ENCODE measurements around the gene DNAI1.

DNAI1 gene

DNA sequence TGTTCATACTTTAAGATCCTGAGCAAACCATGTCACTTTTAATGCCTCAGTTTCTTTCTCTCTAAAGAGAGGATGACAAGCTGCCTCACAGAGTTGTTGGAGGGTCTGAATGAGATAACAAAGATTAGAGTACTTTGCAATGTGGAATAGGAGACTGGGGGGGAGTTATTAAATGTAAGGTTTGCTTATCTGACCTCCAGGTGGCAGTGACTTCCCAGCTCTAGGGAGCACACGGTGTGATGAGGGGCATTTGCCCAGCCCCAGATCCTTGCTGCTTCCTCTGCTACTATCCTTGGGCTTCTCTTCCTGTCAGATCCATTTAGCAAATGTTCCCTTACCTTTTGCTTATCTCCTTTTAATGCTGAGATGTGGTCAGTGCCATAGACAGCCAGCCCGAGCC is 33.4 kb downstream of the DNAI1 start:
- DNase-seq, result no peak

DNA sequence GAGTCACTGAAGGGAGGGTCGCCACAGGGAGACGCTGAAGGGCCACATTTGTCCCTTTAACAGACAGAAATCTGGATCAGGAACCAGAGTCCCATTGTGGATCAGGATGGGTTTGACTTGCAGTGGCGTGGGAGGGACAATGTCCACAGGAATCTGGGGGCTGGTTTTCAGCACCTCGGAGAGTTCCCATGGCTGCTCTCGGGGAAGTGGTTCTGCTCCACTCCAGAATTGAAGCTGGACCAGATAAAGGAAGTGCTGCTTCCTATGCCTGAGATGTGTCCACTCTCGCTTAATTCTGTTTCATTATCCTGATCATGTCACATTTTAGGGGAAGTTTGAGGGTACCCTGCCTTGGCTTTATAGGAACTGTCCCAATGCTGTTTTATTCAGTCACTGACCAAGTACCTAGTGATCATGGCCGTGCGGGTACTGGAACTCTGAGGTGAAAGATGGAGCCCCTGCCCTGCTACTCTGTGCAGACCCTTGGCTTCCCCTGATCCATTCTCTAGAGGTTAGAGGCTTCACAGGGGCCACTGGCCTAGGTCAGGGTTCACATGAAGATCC is 35.4 kb downstream of the DNAI1 start:
- no peak for DNase-seq

DNA sequence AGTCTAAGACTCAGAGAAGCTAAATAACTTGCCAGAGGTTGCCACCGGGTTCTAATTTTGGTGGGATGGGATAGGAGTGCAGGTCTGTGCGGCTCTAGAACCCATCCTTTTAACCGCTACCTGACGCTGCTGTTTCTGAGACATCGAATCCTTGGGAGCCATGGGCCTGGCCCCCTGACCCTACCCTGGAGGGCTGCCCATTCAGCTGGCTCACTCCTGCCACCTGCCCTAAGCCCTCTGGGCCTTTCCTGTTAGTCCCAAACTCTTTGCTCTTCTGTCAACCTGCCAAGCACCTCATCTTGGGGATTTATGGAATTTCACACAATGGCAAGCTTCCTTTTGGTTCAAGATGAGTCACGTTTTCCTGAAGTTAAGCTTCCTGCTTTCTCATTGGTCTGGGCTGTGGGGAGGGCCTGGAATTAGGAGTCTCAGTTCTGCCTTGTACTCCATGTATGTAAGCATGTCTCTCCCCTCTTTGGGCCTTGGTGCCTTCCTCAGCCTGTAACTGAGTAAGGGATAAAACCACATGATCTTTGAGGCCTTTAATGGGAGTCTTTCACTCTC is 37.6 kb downstream of the DNAI1 start:
- DNase-seq, result no peak

DNA sequence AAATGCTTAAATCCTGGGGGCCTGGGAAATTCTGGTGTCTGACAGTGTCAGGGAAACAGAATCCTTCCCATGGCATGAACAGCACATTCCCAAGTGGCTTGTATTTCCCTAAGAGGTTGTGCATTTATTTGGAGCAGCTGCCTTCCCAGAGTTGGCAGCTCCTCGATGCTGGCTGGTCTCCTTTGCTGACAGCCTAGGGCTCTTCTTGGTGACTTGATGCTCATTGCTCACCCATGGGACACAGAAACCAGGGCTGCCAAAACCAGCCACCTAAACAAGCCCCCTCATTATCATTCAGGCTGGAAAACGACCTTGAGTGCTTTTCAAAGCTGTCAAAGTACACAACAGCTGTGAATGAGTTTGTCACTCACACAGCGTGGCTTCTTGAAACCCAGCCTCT is 39.9 kb downstream of the DNAI1 start:
- no peak for DNase-seq

DNA sequence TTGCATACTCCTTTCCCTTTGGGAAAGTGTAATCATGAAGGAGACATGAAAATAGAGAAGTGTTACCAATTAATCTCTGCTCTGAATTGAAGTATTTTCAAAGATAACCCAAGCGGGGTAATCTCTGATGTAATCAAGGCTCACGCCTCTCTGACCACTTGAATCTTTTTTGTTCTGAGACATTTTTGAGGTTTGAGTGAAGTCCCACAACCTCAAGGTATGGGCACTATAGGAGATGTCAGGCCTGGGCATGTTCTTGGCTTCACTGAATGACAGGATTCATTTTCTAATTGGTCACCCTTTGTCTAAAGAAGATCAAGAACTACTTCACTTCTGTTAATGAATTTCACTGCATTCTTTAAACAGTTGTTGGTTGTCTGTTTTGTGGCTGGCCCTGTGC is 40.5 kb downstream of the DNAI1 start:
- DNase-seq, result no peak

DNA sequence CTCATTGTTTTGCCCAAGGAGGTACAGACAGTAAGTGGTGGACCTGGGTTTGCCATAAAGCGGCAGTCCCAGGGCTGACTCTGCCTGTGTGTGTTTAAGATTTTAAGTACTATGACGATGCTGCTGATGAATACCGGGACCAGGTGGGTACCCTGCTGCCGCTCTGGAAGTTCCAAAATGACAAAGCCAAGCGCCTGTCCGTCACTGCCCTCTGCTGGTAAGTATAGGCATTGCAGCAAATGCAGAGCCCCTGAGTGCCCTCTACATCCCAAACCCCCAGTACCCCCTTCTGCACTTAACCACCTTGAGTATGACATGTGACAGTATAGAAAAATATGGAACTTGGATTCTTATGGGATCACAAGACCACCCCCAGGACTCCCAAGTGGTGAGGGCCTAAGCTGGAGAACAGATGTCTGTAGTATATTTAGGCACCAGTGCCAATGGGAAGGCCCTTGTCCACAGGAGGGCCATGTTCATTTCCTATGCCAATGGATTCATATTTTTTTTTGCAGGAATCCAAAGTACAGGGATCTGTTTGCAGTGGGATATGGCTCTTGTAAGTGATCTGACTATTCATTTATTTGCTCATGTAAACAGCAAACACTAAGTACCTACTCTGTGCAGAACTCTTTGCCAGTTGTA is 42.1 kb downstream of the DNAI1 start:
- no peak for DNase-seq

DNA sequence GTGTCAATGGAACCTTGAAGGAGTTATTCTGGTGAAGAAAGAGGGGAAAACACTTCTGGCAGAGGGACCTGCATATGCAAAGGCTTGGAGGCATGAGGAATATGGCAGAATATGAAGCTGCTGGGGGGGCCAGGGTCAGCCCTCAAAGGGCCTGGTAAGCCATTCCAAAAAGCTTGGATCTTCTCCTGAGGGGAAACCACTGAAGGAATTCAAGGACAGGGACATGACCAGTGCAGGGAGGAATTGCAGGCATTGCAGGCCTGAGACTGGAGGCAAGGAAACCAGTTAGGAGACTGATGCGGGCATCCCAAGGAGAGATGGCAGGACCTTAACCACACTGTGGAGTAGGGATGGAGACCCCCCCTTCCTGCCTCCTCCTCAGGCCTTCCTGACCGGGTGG is 42.8 kb downstream of the DNAI1 start:
- DNase-seq, result no peak

DNA sequence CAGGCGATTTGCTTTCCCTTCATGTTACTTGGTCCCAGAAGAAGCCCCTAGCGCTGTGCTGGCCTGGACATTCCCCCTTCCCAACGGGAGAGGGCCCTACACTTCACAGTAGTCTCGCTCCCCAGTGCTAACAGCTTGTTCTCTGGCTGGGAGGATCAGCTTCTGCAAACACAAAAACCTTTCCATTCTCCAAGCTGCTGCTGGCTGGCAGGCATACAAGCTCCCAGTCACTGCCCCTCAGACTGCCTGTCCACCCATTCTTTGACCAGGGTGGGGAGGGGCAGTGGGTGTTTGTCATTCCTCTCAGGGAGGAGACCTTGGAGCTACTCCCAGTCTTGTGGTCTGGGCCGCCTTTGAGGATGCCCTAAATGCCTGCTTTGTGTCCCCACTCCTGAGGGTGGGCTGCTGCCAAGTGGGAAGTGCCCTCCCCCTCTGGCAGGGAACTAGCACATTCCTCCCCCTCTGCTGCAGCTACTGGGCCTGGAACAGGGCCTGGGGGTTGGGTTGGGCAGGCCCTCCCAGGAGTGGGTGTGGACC is 43.4 kb downstream of the DNAI1 start:
- no peak for DNase-seq

DNA sequence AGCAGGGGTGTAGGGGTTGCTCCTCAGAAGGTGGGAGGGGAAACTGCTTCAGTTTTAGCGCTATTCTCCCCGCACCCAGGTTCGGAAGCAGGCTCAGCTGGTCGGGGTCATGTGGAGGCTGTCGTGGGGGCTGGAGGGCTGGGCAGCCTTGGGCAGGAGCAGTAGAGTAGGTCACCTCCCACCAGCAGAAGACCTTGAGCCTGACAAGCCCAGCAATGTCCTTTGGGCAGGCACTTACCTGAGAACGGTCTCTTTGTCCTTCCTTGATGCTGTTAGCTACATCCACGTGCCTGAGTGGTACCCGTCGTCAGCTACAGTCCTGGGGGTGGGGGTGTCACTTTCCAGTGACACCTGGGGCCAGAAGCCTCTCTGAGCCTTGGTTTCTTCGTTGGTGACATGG is 43.9 kb downstream of the DNAI1 start:
- DNase-seq, result no peak

DNA sequence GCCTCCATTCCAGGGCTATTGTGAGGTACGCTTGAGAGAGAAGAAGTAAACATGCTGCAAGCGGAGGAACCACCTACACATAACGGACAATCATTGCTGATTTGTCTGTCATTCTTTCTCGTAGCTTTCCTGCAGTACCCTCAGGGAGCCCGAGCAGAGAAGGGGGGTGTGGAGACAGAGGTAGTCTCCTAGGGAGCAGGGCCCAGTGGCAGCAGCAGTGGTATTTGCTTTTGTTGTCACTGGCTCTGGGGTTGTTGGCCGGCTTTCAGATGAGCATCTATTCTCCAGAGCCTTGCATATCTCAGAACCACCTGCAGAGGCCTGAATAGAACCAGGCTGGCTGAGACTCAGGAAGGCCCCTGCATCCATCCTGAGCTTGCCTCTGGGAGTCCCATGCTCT is 44.3 kb downstream of the DNAI1 start:
- no peak for DNase-seq

DNA sequence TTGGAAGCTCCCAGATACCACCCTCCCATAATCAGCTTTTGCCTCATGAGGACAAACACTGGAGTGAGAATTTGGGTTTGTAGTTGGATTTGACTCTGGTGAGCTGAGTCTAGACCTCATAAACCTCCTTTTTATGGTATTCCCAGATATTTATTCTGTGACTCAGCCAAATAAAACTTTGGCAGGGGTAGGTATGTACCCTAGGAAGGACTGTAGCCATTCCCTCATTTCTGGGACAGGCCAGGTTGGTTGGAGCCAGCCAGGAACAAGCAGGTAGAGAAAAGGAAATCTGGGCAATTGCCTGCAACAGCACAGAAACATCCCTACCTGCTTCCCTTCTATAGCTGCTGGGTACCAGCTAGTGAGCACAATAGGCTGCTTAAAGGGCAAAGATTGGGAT is 44.8 kb downstream of the DNAI1 start:
- DNase-seq, result no peak

DNA sequence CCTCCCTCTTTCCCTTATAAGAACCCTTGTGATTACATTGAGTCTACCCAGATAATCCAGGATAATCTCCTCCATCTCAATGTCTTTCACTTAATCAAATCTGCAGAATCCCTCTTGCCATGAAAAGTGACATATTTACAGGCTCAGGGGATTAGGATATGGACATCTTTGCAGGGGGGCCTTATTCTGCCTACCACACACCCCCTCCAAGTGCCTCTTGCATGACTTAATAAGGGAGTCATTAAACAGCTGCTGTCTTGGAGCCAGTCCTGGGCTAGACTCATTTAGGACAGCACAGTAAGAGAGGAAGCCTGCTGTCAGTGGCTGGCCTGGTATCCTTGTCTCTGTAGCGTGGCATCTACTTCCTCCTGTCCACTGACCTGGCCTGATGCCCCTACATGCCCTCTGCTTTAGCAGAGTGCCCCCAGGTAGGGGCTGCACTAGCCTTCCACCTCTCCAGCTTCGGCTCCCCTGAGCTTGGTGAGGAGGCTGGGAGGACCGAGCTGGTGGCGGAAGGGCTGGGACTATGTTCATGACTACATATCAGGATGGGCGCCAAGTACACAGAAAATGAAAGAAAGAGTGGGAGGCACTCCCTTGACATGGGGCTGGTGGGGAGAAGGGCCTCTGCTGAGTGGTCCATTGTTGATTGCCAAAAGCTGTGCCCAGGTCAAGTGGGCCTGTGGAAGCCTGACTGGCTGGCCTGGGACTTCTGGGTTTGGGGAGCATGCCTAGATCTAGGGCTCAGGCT is 46.9 kb downstream of the DNAI1 start:
- no peak for DNase-seq

DNA sequence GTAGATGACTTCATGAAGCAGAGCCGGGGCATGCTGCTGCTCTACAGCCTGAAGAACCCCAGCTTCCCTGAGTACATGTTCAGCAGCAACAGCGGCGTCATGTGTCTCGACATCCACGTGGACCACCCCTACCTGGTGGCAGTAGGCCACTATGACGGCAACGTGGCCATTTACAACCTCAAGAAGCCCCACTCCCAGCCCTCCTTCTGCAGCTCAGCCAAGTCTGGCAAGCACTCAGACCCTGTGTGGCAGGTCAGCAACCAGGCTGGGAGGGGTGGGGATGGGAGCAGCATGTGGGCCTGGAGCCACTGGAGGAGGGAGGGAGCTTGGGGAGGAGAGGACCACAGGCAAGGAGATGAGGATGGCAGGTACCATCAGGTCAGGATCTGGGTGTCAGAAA is 48.0 kb downstream of the DNAI1 start:
- DNase-seq, result no peak

DNA sequence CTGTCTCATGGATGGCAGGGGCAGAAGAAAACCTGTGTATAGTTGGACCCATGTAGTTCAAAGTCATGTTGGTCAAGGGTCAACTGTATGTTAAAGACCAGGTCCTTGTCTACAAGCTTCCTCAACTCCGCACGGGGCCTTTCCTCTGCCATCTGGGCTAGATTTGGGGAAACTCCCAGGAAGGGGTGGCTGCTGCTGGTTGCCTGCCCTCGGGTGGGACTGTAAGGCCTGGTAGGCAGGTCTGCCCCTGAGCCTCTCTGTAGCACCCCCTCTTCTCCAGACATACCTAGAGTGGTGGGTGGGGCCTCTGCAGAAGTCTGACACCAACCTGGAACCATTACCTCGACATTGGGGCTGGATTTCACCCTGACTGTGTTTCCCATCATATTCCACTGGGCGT is 49.0 kb downstream of the DNAI1 start:
- no peak for DNase-seq

DNA sequence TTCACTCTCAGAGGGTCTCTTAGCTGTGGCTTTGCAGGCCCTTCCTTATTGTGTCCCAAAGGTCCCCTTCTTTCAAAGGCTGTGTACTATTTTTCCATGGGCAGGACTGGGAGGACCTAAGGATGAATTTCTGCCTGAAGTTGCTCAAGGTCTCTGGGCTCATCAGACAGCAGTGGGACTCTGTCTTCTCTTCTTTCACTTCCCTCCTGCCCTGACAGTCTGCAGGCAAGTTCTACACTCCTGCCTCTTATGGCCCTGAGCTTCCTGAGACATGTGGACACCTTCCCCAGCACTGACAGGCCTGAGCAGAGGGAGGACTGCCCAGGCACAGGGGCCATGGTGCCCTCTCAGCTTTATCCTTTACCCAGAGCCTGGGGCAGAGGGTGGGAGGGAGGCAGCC is 49.4 kb downstream of the DNAI1 start:
- no peak for DNase-seq

DNA sequence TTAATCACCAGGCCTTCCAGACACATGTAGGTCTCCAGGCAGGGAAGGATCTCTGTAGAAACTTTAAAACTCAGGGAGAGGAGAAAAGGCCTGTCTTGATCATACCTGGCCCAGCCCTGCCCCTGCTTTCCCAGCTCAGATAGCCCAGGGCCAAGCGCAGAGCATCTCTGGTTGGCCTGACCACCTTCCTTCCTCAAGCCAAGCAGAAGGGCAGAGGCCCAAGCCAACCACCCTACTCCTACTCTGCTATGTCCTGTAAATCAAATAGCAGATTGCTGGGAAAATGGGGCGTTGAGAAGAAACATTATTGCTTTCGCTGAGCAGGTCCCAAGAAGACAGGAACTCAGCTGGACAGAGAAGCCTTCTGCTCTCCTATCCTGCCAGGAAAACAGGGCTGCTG is 49.9 kb downstream of the DNAI1 start:
- DNase-seq, result no peak

DNA sequence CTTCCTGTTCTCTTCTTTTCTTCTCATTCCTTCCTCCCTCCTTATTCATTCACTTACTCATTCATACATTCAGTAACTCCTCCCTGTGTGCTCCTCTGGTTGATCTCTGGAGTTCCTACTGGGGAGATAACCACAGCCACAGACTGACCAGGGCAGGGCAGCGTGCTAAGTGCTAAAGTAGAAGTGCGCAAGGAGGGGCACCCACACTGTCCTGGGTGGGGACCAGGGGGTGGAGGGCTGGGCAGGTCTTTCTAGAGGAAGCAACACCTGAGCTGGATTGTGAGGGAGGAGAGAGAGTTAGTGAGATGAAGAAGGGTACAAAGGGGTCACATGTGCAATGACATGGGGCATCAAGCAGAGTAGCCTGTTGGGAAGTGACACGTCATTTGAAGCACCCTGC is 50.3 kb downstream of the DNAI1 start:
- DNase-seq, result no peak

DNA sequence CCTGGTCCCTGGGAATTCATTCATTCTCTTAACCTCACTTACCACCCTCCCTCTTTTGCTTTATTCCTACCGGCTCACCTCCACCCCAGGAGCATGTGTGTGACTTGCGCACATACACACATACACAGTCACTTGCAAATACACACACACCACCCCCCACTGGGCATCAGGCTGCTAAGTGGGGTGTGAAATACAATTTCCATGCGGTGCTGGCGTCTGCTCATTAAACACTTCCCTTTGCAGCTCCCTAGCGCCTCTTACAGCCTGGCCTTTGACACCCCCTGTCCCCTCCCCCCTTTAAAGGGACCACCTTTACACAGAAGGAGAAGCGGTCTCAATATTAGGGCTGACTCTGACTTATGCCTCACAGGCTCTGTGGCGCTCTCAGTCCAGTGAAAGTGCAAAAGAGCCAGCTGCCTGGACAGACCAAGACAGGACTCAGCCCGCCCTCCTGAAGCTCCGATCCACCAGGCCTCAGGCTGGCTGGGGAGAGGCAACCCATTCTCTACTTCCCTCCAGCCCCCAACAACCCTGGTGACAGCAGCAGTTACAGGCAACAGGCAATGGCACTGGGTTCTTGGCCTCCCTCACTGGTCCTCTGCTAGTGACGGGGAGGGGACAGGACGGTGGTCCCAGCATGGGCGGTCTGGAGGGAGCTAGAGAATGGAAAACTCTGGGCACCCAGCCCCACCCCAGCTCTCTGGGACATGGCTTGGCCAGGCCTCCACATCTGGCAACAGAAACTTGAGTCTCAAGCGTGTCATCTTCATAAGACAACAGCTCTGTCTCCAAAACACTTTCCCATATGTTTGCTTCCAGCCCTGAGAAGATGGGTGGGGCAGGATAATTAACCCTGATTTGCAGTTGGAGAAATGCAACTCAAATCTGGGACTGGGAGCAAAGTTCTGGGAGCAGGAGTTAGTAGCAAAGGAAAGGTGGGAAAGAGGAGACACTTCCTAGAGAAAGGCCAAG is 52.2 kb downstream of the DNAI1 start:
- DNase-seq, result no peak

DNA sequence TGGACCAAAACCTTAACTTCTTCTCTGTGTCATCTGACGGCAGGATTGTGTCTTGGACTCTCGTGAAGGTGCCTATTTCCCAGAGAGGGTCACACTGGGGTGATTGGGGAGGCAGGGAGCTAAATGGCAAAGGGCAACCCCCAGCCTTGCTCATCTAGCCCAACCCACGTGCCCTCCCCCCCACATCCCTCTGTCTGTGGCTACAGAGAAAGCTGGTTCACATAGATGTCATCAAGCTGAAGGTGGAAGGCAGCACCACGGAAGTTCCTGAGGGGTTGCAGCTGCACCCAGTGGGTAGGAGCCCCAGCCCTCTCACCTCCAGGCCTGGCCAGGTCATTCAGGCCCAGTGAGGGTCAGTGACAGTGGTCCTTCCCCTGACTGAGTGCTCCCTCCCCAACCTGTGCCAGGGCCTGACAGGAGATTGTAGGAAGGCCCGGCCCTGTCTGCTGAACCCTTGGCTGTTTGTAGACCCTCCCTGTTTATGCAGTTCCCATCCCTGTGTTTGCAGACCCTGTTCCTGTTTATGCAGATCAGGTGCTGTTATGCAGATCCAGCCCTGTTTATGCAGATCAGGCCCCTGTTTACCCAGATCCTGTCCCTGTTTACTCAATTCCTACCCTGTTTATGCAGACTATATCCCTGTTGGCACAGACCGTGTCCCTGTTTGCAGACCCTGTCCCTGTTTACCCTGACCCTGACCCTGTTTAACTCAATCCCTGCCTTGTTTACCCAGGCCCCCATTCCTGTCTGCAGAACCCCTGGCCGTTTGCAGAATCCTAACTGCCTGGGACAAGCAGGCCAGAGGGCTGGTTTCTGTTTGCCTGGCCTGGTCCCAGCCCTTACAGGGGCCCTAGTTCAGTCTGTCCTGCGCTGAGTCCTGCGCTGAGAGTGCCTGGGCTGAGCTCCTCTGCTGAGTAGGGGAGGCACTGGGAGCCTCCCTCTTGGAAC is 53.8 kb downstream of the DNAI1 start:
- DNase-seq, result no peak

DNA sequence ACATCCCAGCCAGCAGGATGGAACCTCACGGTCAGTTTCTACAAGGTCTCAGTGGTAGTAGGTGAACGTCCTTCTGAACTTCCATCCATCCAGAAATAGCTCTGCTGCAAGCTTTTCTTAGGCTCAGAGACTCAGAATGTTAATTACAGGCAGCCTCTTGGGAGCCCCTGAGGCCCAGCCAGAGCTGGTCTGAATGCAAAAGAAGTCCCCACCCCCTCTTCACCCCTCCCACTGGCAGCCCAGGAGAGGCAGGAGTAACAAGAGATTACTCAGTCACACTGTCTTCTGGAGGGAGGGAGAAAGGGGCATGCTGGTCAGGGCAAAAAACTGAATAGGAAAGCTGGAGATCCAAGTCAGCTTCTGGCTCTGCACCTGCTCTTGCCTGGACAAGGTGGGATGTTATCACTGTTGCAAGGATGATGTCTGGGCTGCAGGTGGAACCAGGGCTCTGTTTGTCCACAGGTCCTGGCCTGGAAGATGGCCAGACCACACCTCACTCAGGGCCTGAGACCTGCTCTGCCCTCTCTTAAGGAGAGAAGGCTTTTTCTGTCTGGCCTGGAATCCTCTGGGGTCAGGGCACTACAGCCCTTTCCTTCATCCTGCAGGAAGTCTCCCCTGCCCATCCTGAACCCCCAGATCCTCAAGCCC is 55.1 kb downstream of the DNAI1 start:
- DNase-seq, result no peak

DNA sequence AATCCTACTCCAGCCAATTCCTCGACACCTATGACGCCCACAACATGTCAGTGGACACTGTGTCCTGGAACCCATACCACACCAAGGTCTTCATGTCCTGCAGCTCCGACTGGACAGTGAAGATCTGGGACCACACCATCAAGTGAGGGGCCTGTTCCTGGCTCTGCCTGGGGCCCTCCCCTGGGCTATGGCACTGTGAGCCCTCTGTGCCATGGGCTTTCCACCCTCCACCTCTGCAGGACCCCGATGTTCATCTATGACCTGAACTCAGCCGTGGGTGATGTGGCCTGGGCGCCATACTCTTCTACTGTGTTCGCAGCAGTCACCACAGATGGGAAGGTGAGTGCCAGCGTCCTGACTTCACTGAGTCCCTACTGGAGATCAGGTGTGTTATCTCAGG is 55.8 kb downstream of the DNAI1 start:
- no peak for DNase-seq

Data from cortex of kidney (tissue), 1 donor.